Endothelial cell of umbilical vein (primary cell): ENCODE data around the gene POU2F3. TPM values are rescaled to one million over a fixed set of nuclear protein-coding genes. Genes with fewer than 3 reads are reported as not detected.

Experiments
- BruUV-seq: library from RNA; stranded (reverse); fragments of 400-500 nt; replicated peaks from 2 replicates; lab custom pipeline; 2021; lab: Mats Ljungman, UMichigan
- CTCF ChIA-PET: fragments of 300-600, 350-600 bp; sonication (Branson Sonifier 250); formaldehyde crosslinking; loops from one replicate; lab custom pipeline; 2021; ENCODE audit warnings: antibody characterized with exemption, inconsistent platforms; lab: Charles Lee
- POLR2A ChIA-PET: fragments of 300-600, 350-600 bp; sonication (Branson Sonifier 250); formaldehyde crosslinking; loops from one replicate; lab custom pipeline; 2021; ENCODE audit warnings: antibody characterized with exemption, inconsistent platforms; lab: Charles Lee
- DNase-seq: peaks from one replicate; pipeline ENCODE4 v3.0.0-alpha.2; 2011; ENCODE audit warnings: low read depth, low spot score
- FAIRE-seq: peaks from 2 replicates; lab custom pipeline; 2011; peaks lifted over from hg19 to GRCh38; lab: Jason Lieb, UNC
- H2AFZ ChIP-seq: 2 replicates; pipeline ENCODE4 v1.6.0; 2012; ENCODE audit warnings: low read depth, low read length, control low read depth, inconsistent platforms
- H3K27ac ChIP-seq: 2 replicates; pipeline ENCODE4 v1.5.1; 2011; ENCODE audit warnings: low read depth, mild to moderate bottlenecking, control low read depth, low read length, moderate library complexity; ENCODE audit not compliant: insufficient read depth
- H3K27me3 ChIP-seq, 2 experiments: 2 replicates each; pipeline versions ENCODE4 v1.6.0 to v1.6.1; 2011; ENCODE audit warnings: low read length in 2 of 2, mixed read lengths in 1 of 2; ENCODE audit not compliant: control insufficient read depth in 2 of 2, insufficient read depth in 2 of 2
- H3K36me3 ChIP-seq, 2 experiments: 2 replicates in 1 of 2; 3 replicates in 1 of 2; pipeline ENCODE4 v1.5.1; 2011; ENCODE audit warnings: low read length in 2 of 2, mild to moderate bottlenecking in 1 of 2, moderate library complexity in 1 of 2; ENCODE audit not compliant: control insufficient read depth in 2 of 2, insufficient read depth in 2 of 2; ENCODE audit errors: extremely low read depth in 1 of 2
- H3K4me1 ChIP-seq: 3 replicates; pipeline ENCODE4 v1.5.1; 2011; ENCODE audit warnings: mild to moderate bottlenecking, low read length; ENCODE audit not compliant: control insufficient read depth, insufficient read depth; ENCODE audit errors: extremely low read depth
- H3K4me2 ChIP-seq: 2 replicates; pipeline ENCODE4 v1.6.1; 2011; ENCODE audit warnings: low read length, control low read depth, mixed read lengths; ENCODE audit not compliant: insufficient read depth
- H3K4me3 ChIP-seq, 3 experiments: fragments of 200-600 bp in 1 of 3; sonication (generic), shearing (Covaris generic) in 1 of 3; replicated peaks in 1 of 3; 2 replicates each; pipeline ENCODE4 v1.5.1; 2011 to 2016; ENCODE audit warnings: control low read depth in 3 of 3, low read length in 3 of 3, mild to moderate bottlenecking in 2 of 3, inconsistent platforms in 1 of 3, low read depth in 1 of 3, moderate library complexity in 1 of 3; ENCODE audit not compliant: insufficient read depth in 1 of 3
- H3K79me2 ChIP-seq: 2 replicates; pipeline ENCODE4 v1.6.0; 2012; ENCODE audit warnings: low read length, inconsistent platforms; ENCODE audit not compliant: control insufficient read depth, insufficient read depth
- H3K9ac ChIP-seq: replicated peaks from 2 replicates; pipeline ENCODE3; 2011; ENCODE audit warnings: low read length, control low read depth; ENCODE audit not compliant: insufficient read depth; ENCODE audit errors: extremely low read depth
- H3K9me1 ChIP-seq: replicated peaks from 3 replicates; pipeline ENCODE4 v1.6.0; 2011; ENCODE audit warnings: mild to moderate bottlenecking, low read length; ENCODE audit not compliant: control insufficient read depth, insufficient read depth; ENCODE audit errors: extremely low read depth
- H3K9me3 ChIP-seq: replicated peaks from 2 replicates; pipeline ENCODE4 v1.5.1; 2012; ENCODE audit warnings: low read length, inconsistent platforms; ENCODE audit not compliant: control insufficient read depth, insufficient read depth
- H4K20me1 ChIP-seq: replicated peaks from 2 replicates; pipeline ENCODE3; 2011; ENCODE audit warnings: mild to moderate bottlenecking, low read length; ENCODE audit not compliant: control insufficient read depth, insufficient read depth; ENCODE audit errors: extremely low read depth
- JUN ChIP-seq: IDR thresholded peaks from 2 replicates; pipeline ENCODE4 v1.6.1; 2011; ENCODE audit warnings: borderline replicate concordance, low read depth; ENCODE audit not compliant: insufficient read length, insufficient read depth
- MYC ChIP-seq: IDR thresholded peaks from one replicate; pipeline ENCODE4 v1.6.1; 2011; ENCODE audit warnings: mild to moderate bottlenecking, low read depth, low read length
- dilution Hi-C: fragments of 300-500 bp; cut with MboI; formaldehyde crosslinking; loops from one replicate; pipeline ENCODE4 v1.15.0; 2019; ENCODE audit warnings: low sequenced_read_pairs; ENCODE audit not compliant: extremely low pct_ligation_motif_present
- intact Hi-C: fragments of 100-400 bp; cut with micrococcal nuclease; formaldehyde crosslinking; loops from one replicate; pipeline ENCODE4 v1.10.0; 2022
- polyA plus RNA-seq, 4 experiments: library from polyadenylated mRNA; depleted of rRNA in 3 of 4; stranded (reverse) in 3 of 4; unstranded in 1 of 4; fragments of >200 nt; gene quantifications; 2 replicates each; pipeline versions ENCODE4 v1.2.1 to v1.2.3, GENCODE V29; 2011 to 2012; ENCODE audit warnings: missing spikeins in 1 of 4
- total RNA-seq: library from RNA; stranded (reverse); gene quantifications from 2 replicates; pipeline ENCODE4 v1.2.3, GENCODE V29; 2021
- TF ChIP-seq, protein P1 (sequence below), 2 donors: IDR thresholded peaks; 1 replicate in 1 of 2; 2 replicates in 1 of 2; pipeline ENCODE4 v1.5.1; 2011; ENCODE audit warnings: low read length in 2 of 2, mild to moderate bottlenecking in 2 of 2, moderate library complexity in 2 of 2, control low read depth in 1 of 2, inconsistent platforms in 1 of 2, low read depth in 1 of 2; ENCODE audit not compliant: insufficient read depth in 1 of 2; ENCODE audit errors: extremely low read depth in 1 of 2

The POU2F3 gene
- total and polyA plus RNA-seq, 2 donors (not counting 3 experiments of a cell fraction or from before 2014, with no cell fraction given) = 0.06 TPM; not detected in 1

DNA sequence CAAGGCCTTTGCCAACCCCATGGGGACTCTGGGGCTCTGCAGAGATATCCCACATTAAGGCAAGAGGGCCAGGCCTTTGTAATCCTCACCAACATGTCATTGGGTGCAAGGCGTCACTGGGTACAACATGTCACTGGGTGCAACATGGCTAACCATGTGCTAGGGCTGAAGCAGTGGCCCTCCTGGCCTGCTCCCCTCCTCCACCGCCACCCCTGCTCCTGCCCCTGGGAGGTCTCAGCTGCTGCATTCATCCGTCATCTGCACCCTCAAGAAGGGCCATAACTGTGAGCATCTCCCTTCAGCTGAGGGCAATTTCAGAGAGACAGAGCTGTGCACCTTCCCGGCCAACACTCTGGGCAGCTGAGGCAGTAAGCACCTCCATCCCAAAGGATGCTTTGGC lies 45.8 kb upstream of the POU2F3 start:
- H3K4me2 ChIP-seq = no peak overlapping the region
- no peak overlapping the region for H2AFZ ChIP-seq
- H3K9ac ChIP-seq = no peak overlapping the region
- H3K79me2 ChIP-seq = no peaks in the 10 kb centered on the region
- BruUV-seq = no TSS peak
- POLR2A ChIA-PET = no interaction called here
- dilution Hi-C loops = no loop called here
- peaks cover 8 to 14% of the 10 kb centered on the region in 2 experiments for H3K27me3 ChIP-seq
- TF ChIP-seq MYC = no peak
- intact Hi-C loops = loop anchor here (5.0 kb wide), 1 partner anchor 1648 kb away; no protein-coding TSS in a partner anchor
- H4K20me1 ChIP-seq = no peaks in the 10 kb centered on the region
- H3K9me1 ChIP-seq = no peaks in the 10 kb centered on the region
- H3K36me3 ChIP-seq = no peaks in the 10 kb centered on the region
- no peak overlapping the region for H3K4me3 ChIP-seq
- no peaks in the 10 kb centered on the region for H3K9me3 ChIP-seq
- no peak overlapping the region for H3K27ac ChIP-seq
- FAIRE-seq (no peak), DNase-seq (no peak)
- CTCF ChIA-PET = interaction anchor here (0.9 to 1.4 kb wide), 5 partner anchors 12 to 109 kb away, joined by 3 to 4 read pairs (median 3); no protein-coding TSS in a partner anchor
- H3K4me1 ChIP-seq = no peaks in the 10 kb centered on the region

DNA sequence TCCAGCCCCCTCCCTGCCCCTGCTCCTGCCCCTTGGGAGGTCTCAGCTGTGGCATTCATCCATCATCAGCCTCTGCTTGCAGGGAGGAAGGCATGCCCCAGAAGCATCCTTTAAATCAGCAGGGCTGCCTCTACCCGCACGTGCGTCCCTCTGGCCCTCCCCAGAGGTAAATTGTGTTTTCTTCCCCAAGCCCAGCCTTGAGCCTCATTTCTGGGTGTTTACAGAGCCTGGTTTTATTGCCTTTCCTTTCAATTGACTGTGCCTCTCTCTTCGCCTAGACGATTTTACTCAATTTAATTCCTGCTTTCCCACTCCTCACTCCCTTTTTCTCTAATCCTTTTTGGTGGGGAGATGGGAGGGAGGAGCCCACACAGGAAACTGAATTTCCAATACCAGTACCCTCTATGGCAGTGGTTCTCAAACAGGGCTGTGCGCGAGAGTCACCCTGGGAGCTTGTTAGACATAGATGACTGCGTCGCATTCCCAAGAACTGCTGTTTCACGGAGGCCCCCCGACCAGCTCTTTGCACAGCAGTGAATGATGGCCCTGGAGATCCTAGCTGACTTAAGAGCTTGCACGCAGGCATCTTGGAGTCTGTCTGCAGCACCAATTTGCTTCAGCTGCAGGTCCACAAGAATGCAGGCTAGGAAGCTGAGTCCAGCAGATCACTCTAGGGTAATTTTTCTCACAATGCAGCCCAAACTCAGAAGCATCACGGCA lies 44.2 kb upstream of the POU2F3 start:
- H3K27ac ChIP-seq = no peak overlapping the region
- H3K36me3 ChIP-seq = no peaks in the 10 kb centered on the region
- ChIA-PET POLR2A (no interaction called here), CTCF (no interaction called here)
- H3K4me1 ChIP-seq = no peaks in the 10 kb centered on the region
- TF ChIP-seq, protein P1, sequence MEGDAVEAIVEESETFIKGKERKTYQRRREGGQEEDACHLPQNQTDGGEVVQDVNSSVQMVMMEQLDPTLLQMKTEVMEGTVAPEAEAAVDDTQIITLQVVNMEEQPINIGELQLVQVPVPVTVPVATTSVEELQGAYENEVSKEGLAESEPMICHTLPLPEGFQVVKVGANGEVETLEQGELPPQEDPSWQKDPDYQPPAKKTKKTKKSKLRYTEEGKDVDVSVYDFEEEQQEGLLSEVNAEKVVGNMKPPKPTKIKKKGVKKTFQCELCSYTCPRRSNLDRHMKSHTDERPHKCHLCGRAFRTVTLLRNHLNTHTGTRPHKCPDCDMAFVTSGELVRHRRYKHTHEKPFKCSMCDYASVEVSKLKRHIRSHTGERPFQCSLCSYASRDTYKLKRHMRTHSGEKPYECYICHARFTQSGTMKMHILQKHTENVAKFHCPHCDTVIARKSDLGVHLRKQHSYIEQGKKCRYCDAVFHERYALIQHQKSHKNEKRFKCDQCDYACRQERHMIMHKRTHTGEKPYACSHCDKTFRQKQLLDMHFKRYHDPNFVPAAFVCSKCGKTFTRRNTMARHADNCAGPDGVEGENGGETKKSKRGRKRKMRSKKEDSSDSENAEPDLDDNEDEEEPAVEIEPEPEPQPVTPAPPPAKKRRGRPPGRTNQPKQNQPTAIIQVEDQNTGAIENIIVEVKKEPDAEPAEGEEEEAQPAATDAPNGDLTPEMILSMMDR (IDR thresholded peaks at IDR 0.05; ENCODE audit: extremely low read depth in 1 of 2, insufficient read depth in 1 of 2, low read depth in 1 of 2, low read length in 2 of 2) = no peak
- no peak for TF ChIP-seq JUN
- no peaks in the 10 kb centered on the region for H3K9me3 ChIP-seq
- FAIRE-seq (no peak), DNase-seq (no peak)
- intact Hi-C loops (no loop called here), dilution Hi-C loops (no loop called here)
- H3K79me2 ChIP-seq = no peaks in the 10 kb centered on the region
- H2AFZ ChIP-seq = no peak overlapping the region
- no peak overlapping the region for H3K9ac ChIP-seq
- H3K27me3 ChIP-seq = peaks cover 3 to 11% of the 10 kb centered on the region in 2 experiments
- H3K4me3 ChIP-seq = no peak overlapping the region
- no TSS peak for BruUV-seq
- no peak overlapping the region for H3K4me2 ChIP-seq
- H4K20me1 ChIP-seq = no peaks in the 10 kb centered on the region
- H3K9me1 ChIP-seq = no peaks in the 10 kb centered on the region
